HCT116 (cell line): ENCODE results near the gene KDM2B. TPM values are rescaled to one million over a fixed set of nuclear protein-coding genes. Genes with fewer than 3 reads are reported as not detected.

ENCODE experiments used
- ATAC-seq: fragments of 200-7000 bp; cut with Tn5 transposase; 2 replicates; pipeline ENCODE4 v1.9.1; 2020; ENCODE audit warnings: mild to moderate bottlenecking, moderate library complexity
- BruUV-seq: library from RNA; stranded (reverse); fragments of 400-500 nt; replicated peaks from 2 replicates; lab custom pipeline; 2021; lab: Mats Ljungman, UMichigan
- CTCF ChIA-PET: fragments of 300-600 bp; sonication (Branson Sonifier 250); formaldehyde crosslinking; loops from one replicate; lab custom pipeline; 2021; ENCODE audit warnings: antibody characterized with exemption; lab: Charles Lee
- POLR2A ChIA-PET: fragments of 300-600, 350-600 bp; sonication (Branson Sonifier 250); formaldehyde crosslinking; loops from one replicate; lab custom pipeline; 2021; ENCODE audit warnings: antibody characterized with exemption; lab: Charles Lee
- RAD21 ChIA-PET, 2 experiments: fragments of 300-600 bp; sonication (Branson Sonifier 250); formaldehyde crosslinking; loops; one replicate each; lab custom pipeline; 2023; ENCODE audit warnings: low total read pairs in 2 of 2; ENCODE audit not compliant: uncharacterized antibody in 2 of 2, unreplicated experiment in 2 of 2, low non-redundant PET in 1 of 2; lab: Charles Lee
- DNase-seq: peaks from one replicate; pipeline ENCODE4 v3.0.0-alpha.2; 2010; ENCODE audit warnings: low read depth, low spot score
- H2AFZ ChIP-seq: fragments of 200-600 bp; shearing (Covaris generic), sonication (generic); 2 replicates; pipeline ENCODE4 v1.6.1; 2017; ENCODE audit warnings: low read depth, mixed run types, mixed read lengths, antibody characterized with exemption, low read length; ENCODE audit not compliant: poor library complexity, severe bottlenecking
- H3K27ac ChIP-seq: 2 replicates; pipeline ENCODE4 v1.5.1; 2012; ENCODE audit warnings: low read depth, low read length
- H3K27me3 ChIP-seq: fragments of 200-600 bp; sonication (generic); 2 replicates; pipeline ENCODE4 v1.6.1; 2016; ENCODE audit warnings: mixed run types, low read length, mixed read lengths; ENCODE audit not compliant: insufficient read depth
- H3K36me3 ChIP-seq, 2 experiments: fragments of 200-500 bp in 1 of 2; fragments of 200-600 bp in 1 of 2; sonication (Bioruptor generic) in 1 of 2; sonication (generic) in 1 of 2; 2 replicates each; pipeline versions ENCODE4 v1.5.1 to v1.6.1; 2014 to 2016; ENCODE audit warnings: low read length in 2 of 2, inconsistent platforms in 1 of 2, mixed read lengths in 1 of 2, mixed run types in 1 of 2; ENCODE audit not compliant: insufficient read depth in 2 of 2, control insufficient read depth in 1 of 2
- H3K4me1 ChIP-seq, 2 experiments: fragments of 200-600 bp in 1 of 2; sonication (generic) in 1 of 2; 2 replicates each; pipeline versions ENCODE4 v1.5.1 to v1.6.1; 2012 to 2017; ENCODE audit warnings: low read length in 2 of 2, inconsistent platforms in 1 of 2, mild to moderate bottlenecking in 1 of 2, mixed read lengths in 1 of 2, mixed run types in 1 of 2, moderate library complexity in 1 of 2; ENCODE audit not compliant: insufficient read depth in 2 of 2, control insufficient read depth in 1 of 2
- H3K4me2 ChIP-seq: fragments of 200-600 bp; sonication (generic); 2 replicates; pipeline ENCODE4 v1.6.1; 2017; ENCODE audit warnings: mixed run types, low read length, mixed read lengths
- H3K4me3 ChIP-seq, 2 experiments: fragments of 200-600 bp in 1 of 2; sonication (generic) in 1 of 2; replicated peaks in 1 of 2; 2 replicates each; pipeline ENCODE4 v1.5.1; 2011 to 2016; ENCODE audit warnings: low read length in 2 of 2, control low read depth in 1 of 2, low read depth in 1 of 2, mild to moderate bottlenecking in 1 of 2, mixed read lengths in 1 of 2, mixed run types in 1 of 2
- H3K79me2 ChIP-seq: fragments of 200-600 bp; sonication (generic); 2 replicates; pipeline ENCODE4 v1.6.1; 2017; ENCODE audit warnings: mild to moderate bottlenecking, mixed run types, low read length, moderate library complexity, mixed read lengths; ENCODE audit not compliant: insufficient read depth
- H3K9ac ChIP-seq: fragments of 200-600 bp; sonication (generic); 2 replicates; pipeline ENCODE4 v1.6.1; 2016; ENCODE audit warnings: low read length, mixed read lengths
- H3K9me2 ChIP-seq: fragments of 200-600 bp; sonication (generic), shearing (Covaris generic); 2 replicates; pipeline ENCODE4 v1.6.1; 2017; ENCODE audit warnings: mixed run types, mild to moderate bottlenecking, moderate library complexity; ENCODE audit not compliant: insufficient read depth
- H3K9me3 ChIP-seq, 2 experiments: fragments of 200-500 bp in 1 of 2; fragments of 200-600 bp in 1 of 2; sonication (Bioruptor generic) in 1 of 2; sonication (generic) in 1 of 2; 2 replicates each; pipeline ENCODE4 v1.6.1; 2014 to 2017; ENCODE audit warnings: low read length in 2 of 2, mixed read lengths in 2 of 2, inconsistent platforms in 1 of 2, low read depth in 1 of 2, mild to moderate bottlenecking in 1 of 2, mixed run types in 1 of 2, moderate library complexity in 1 of 2; ENCODE audit not compliant: control insufficient read depth in 1 of 2, insufficient read depth in 1 of 2
- H4K20me1 ChIP-seq: fragments of 200-600 bp; sonication (generic), shearing (Covaris generic); 2 replicates; pipeline ENCODE4 v1.6.1; 2017; ENCODE audit warnings: mixed run types, mild to moderate bottlenecking, moderate library complexity; ENCODE audit not compliant: insufficient read depth
- ATF3 ChIP-seq: IDR thresholded peaks from 2 replicates; pipeline ENCODE4 v1.6.1; 2012
- CBX3 ChIP-seq: IDR thresholded peaks from 2 replicates; pipeline ENCODE4 v1.6.1; 2012; ENCODE audit warnings: low read depth
- EZH2 ChIP-seq: fragments of 200-600 bp; sonication (generic); IDR thresholded peaks from 2 replicates; pipeline ENCODE4 v1.6.1; 2017; ENCODE audit warnings: antibody characterized with exemption, mixed run types
- EZH2phosphoT487 ChIP-seq: fragments of 200-600 bp; IDR thresholded peaks from 2 replicates; pipeline ENCODE4 v1.6.1; 2018; ENCODE audit warnings: antibody characterized with exemption, borderline replicate concordance
- TCF7L2 ChIP-seq: IDR thresholded peaks from 2 replicates; pipeline ENCODE4 v1.7.0; 2011; ENCODE audit warnings: borderline replicate concordance, inconsistent platforms; ENCODE audit not compliant: insufficient read depth, insufficient read length; ENCODE audit errors: extremely low read depth
- ZBTB33 ChIP-seq: IDR thresholded peaks from 2 replicates; pipeline ENCODE4 v1.6.1; 2011; ENCODE audit warnings: mild to moderate bottlenecking, low read length, moderate library complexity; ENCODE audit not compliant: insufficient replicate concordance; ENCODE audit errors: extremely low read depth
- ZFX ChIP-seq: fragments of 450-650 bp; IDR thresholded peaks from 2 replicates; pipeline ENCODE4 v1.6.1; 2017
- intact Hi-C: fragments of 100-400 bp; cut with micrococcal nuclease; formaldehyde crosslinking; loops from 2 replicates; pipeline ENCODE4 v1.10.0; 2022
- total RNA-seq: library from RNA; stranded (reverse); gene quantifications from one replicate; pipeline ENCODE4 v1.2.1, GENCODE V29; 2021; ENCODE audit not compliant: unreplicated experiment
- TF ChIP-seq, protein P1 (sequence below), 3 experiments: fragments of 200-600 bp in 1 of 3; sonication (generic) in 1 of 3; IDR thresholded peaks in 2 of 3; conservative IDR thresholded peaks in 1 of 3; 2 replicates each; pipeline ENCODE4 v1.5.1; 2012 to 2017; ENCODE audit warnings: low read depth in 2 of 3, low read length in 2 of 3, antibody characterized with exemption in 1 of 3, borderline replicate concordance in 1 of 3, control low read depth in 1 of 3, mild to moderate bottlenecking in 1 of 3, mixed read lengths in 1 of 3, mixed run types in 1 of 3, moderate library complexity in 1 of 3; ENCODE audit not compliant: insufficient read depth in 1 of 3

KDM2B gene
- total RNA-seq, 1 experiment from 2014 or later, result 36.7 TPM

- intact Hi-C loops, result no loop called here
- CTCF ChIA-PET, result no interaction called here
- Histone ChIP-seq H3K4me2 (no peak overlapping the region), H2AFZ (no peak overlapping the region), H3K4me1 (peaks cover 6 to 12% of the 10 kb centered on the region in 2 experiments; a peak in 3 of 4 replicates), H3K27me3 (no peaks in the 10 kb centered on the region), H3K79me2 (no peaks in the 10 kb centered on the region), H3K36me3 (no peaks in the 10 kb centered on the region), H3K9ac (no peak overlapping the region), H3K4me3 (no peak overlapping the region), H3K27ac (no peak overlapping the region), H4K20me1 (no peaks in the 10 kb centered on the region), H3K9me3 (no peaks in the 10 kb centered on the region), H3K9me2 (no peaks in the 10 kb centered on the region)
- POLR2A ChIA-PET, result no interaction called here
- TF ChIP-seq EZH2 (no peak), TCF7L2 (no peak), ATF3 (no peak), CBX3 (no peak)
- TF ChIP-seq, protein P1, sequence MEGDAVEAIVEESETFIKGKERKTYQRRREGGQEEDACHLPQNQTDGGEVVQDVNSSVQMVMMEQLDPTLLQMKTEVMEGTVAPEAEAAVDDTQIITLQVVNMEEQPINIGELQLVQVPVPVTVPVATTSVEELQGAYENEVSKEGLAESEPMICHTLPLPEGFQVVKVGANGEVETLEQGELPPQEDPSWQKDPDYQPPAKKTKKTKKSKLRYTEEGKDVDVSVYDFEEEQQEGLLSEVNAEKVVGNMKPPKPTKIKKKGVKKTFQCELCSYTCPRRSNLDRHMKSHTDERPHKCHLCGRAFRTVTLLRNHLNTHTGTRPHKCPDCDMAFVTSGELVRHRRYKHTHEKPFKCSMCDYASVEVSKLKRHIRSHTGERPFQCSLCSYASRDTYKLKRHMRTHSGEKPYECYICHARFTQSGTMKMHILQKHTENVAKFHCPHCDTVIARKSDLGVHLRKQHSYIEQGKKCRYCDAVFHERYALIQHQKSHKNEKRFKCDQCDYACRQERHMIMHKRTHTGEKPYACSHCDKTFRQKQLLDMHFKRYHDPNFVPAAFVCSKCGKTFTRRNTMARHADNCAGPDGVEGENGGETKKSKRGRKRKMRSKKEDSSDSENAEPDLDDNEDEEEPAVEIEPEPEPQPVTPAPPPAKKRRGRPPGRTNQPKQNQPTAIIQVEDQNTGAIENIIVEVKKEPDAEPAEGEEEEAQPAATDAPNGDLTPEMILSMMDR (IDR thresholded peaks at IDR 0.05 in 2 of 3, conservative IDR thresholded peaks at IDR 0.05 in 1 of 3; ENCODE audit: borderline replicate concordance in 1 of 3, insufficient read depth in 1 of 3, low read depth in 2 of 3, low read length in 2 of 3), result no peak
- RAD21 ChIA-PET, result no interaction called here
- BruUV-seq, result no TSS peak
- ATAC-seq, result no peak
- no peak for DNase-seq
These were observed 73.6 kb downstream of the KDM2B start for GRCh38 chr12:121507245-121507644.

GRCh38 chr12:121505513-121505912 is 75.3 kb downstream of the KDM2B start:
- intact Hi-C loops, result no loop called here
- Histone ChIP-seq H3K27me3 (no peaks in the 10 kb centered on the region), H3K9me2 (no peaks in the 10 kb centered on the region), H3K27ac (no peak overlapping the region), H3K4me1 (peaks cover 6 to 12% of the 10 kb centered on the region in 2 experiments; a peak in 3 of 4 replicates)
- no TSS peak for BruUV-seq
- TF ChIP-seq ZBTB33, result no peak
- no peak for TF ChIP-seq ZFX
- TF ChIP-seq EZH2phosphoT487, result no peak
- TF ChIP-seq, all 23 proteins: peak for 0
- no peak overlapping the region for H2AFZ ChIP-seq
- no peak for ATAC-seq
- ChIA-PET CTCF (no interaction called here), RAD21 (no interaction called here), POLR2A (no interaction called here)
- H3K9me3 ChIP-seq, result no peaks in the 10 kb centered on the region
- no peak overlapping the region for H3K9ac ChIP-seq
- H3K36me3 ChIP-seq, result no peaks in the 10 kb centered on the region
- no peak for DNase-seq
- H3K4me2 ChIP-seq, result no peak overlapping the region
- no peak overlapping the region for H3K4me3 ChIP-seq
- no peaks in the 10 kb centered on the region for H3K79me2 ChIP-seq
- no peaks in the 10 kb centered on the region for H4K20me1 ChIP-seq
